SK-N-SH treated with all-trans-retinoic acid at 6 μM for 48 hours (cell line): ENCODE results near the gene UBE2Q1.

Source experiments
- ATAC-seq: fragments of 200-7000 bp; cut with Tn5 transposase; 3 replicates; pipeline ENCODE4 v1.9.1; 2020; ENCODE audit warnings: mild to moderate bottlenecking, moderate library complexity
- ARNTL ChIP-seq: fragments of 450-650 bp; formaldehyde crosslinking; IDR thresholded peaks from 2 replicates; pipeline ENCODE4 v1.5.0; 2020; ENCODE audit warnings: low read depth, mild to moderate bottlenecking, moderate library complexity, borderline replicate concordance
- BACH2 ChIP-seq: fragments of 250-450 bp; sonication (Bioruptor Pico); IDR thresholded peaks from 2 replicates; pipeline ENCODE4 v1.9.0; 2021; ENCODE audit warnings: mild to moderate bottlenecking, borderline replicate concordance
- CREB5 ChIP-seq: fragments of 250-450 bp; sonication (Bioruptor Pico); IDR thresholded peaks from 2 replicates; pipeline ENCODE4 v1.5.1; 2020; ENCODE audit warnings: low read depth, mild to moderate bottlenecking, moderate library complexity
- CSDC2 ChIP-seq: fragments of 250-450 bp; sonication (Bioruptor Pico); IDR thresholded peaks from 2 replicates; pipeline ENCODE4 v1.5.0; 2020; ENCODE audit warnings: mild to moderate bottlenecking, moderate library complexity
- CSRNP3 ChIP-seq: fragments of 250-450 bp; sonication (Bioruptor Pico); IDR thresholded peaks from 2 replicates; pipeline ENCODE4 v1.5.1; 2021; ENCODE audit warnings: mild to moderate bottlenecking, moderate library complexity
- ESRRG ChIP-seq: fragments of 250-450 bp; sonication (Bioruptor Pico); IDR thresholded peaks from 2 replicates; pipeline ENCODE4 v1.6.1; 2021; ENCODE audit warnings: mild to moderate bottlenecking
- ISL1 ChIP-seq: fragments of 250-450 bp; sonication (Bioruptor Pico); IDR thresholded peaks from 2 replicates; pipeline ENCODE4 v2.1.2; 2022; ENCODE audit warnings: mild to moderate bottlenecking, moderate library complexity
- OSR1 ChIP-seq: fragments of 250-450 bp; sonication (Bioruptor Pico); IDR thresholded peaks from 2 replicates; pipeline ENCODE4 v1.8.0; 2022; ENCODE audit warnings: moderate library complexity, mild to moderate bottlenecking, inconsistent platforms
- PPARA ChIP-seq: fragments of 250-450 bp; sonication (Bioruptor Pico); IDR thresholded peaks from 2 replicates; pipeline ENCODE4 v1.5.0; 2020; ENCODE audit warnings: mild to moderate bottlenecking, borderline replicate concordance
- RARB ChIP-seq: fragments of 250-450 bp; sonication (Bioruptor Pico); IDR thresholded peaks from 2 replicates; pipeline ENCODE4 v1.8.0; 2021; ENCODE audit warnings: mild to moderate bottlenecking, moderate library complexity
- SNAI2 ChIP-seq: fragments of 250-450 bp; sonication (Bioruptor Pico); IDR thresholded peaks from 2 replicates; pipeline ENCODE4 v1.5.0; 2020; ENCODE audit warnings: mild to moderate bottlenecking, moderate library complexity
- TOX ChIP-seq: fragments of 250-450 bp; sonication (Bioruptor Pico); IDR thresholded peaks from 2 replicates; pipeline ENCODE4 v1.8.0; 2021; ENCODE audit warnings: mild to moderate bottlenecking, moderate library complexity, borderline replicate concordance
- TSHZ2 ChIP-seq: fragments of 250-450 bp; sonication (Bioruptor Pico); IDR thresholded peaks from 2 replicates; pipeline ENCODE4 v1.5.0; 2020; ENCODE audit warnings: mild to moderate bottlenecking, moderate library complexity
- ZC3H10 ChIP-seq: fragments of 250-450 bp; sonication (Bioruptor Pico); IDR thresholded peaks from 2 replicates; pipeline ENCODE4 v1.5.1; 2021; ENCODE audit warnings: mild to moderate bottlenecking, moderate library complexity
- ZFP3 ChIP-seq: fragments of 250-450 bp; sonication (Bioruptor Pico); IDR thresholded peaks from 2 replicates; pipeline ENCODE4 v1.5.0; 2020; ENCODE audit warnings: mild to moderate bottlenecking, moderate library complexity
- ZFP30 ChIP-seq: fragments of 450-650 bp; formaldehyde crosslinking; IDR thresholded peaks from 2 replicates; pipeline ENCODE4 v1.5.0; 2022; ENCODE audit warnings: mild to moderate bottlenecking, moderate library complexity
- ZNF565 ChIP-seq: fragments of 450-650 bp; formaldehyde crosslinking; conservative IDR thresholded peaks from 2 replicates; pipeline ENCODE4 v1.5.0; 2020; ENCODE audit warnings: low read depth, mild to moderate bottlenecking, moderate library complexity
- ZNF70 ChIP-seq: fragments of 450-650 bp; formaldehyde crosslinking; IDR thresholded peaks from 2 replicates; pipeline ENCODE4 v1.5.0; 2020; ENCODE audit warnings: mild to moderate bottlenecking, moderate library complexity
- ZNF8 ChIP-seq: fragments of 450-650 bp; formaldehyde crosslinking; IDR thresholded peaks from 2 replicates; pipeline ENCODE4 v1.5.0; 2020; ENCODE audit warnings: mild to moderate bottlenecking, moderate library complexity
- TF ChIP-seq, protein P1 (sequence below): fragments of 250-450 bp; sonication (Bioruptor Pico); IDR thresholded peaks from 2 replicates; pipeline ENCODE4 v1.8.0; 2021; ENCODE audit warnings: low read depth, mild to moderate bottlenecking, moderate library complexity, borderline replicate concordance
- TF ChIP-seq, protein P2 (sequence below): fragments of 250-450 bp; sonication (Bioruptor Pico); IDR thresholded peaks from 2 replicates; pipeline ENCODE4 v1.8.0; 2020; ENCODE audit warnings: mild to moderate bottlenecking, moderate library complexity, borderline replicate concordance

Gene UBE2Q1

DNA sequence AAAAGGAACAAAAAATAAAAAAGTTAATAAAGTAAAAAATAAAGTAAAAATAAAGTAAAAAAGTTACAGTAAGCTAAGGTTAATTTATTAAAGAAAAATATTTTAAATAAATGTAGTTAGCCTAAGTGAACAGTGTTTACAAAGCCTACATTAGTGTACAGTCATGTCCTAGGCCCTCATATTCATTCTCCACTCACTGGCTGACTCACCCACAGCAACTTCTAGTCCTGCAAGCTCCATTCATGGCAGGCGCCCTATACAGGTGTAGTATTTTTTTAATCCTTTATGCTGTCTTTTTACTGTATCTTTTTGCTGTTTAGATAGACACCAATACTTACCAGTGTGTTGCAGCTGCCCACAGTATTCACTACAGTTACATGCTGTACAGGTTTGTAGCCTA, 37.2 kb upstream of the UBE2Q1 start:
- peak; percentile 63 for ATAC-seq

GRCh38 chr1:154594811-154595210, 36.3 kb upstream of the UBE2Q1 start:
- no peak for TF ChIP-seq OSR1
- TF ChIP-seq TSHZ2 (CRISPR knock-in tag), result no peak
- TF ChIP-seq PPARA, result no peak
- TF ChIP-seq RARB, result no peak
- TF ChIP-seq ZNF8 (CRISPR knock-in tag), result no peak
- no peak for TF ChIP-seq ZNF565 (CRISPR knock-in tag)
- TF ChIP-seq, protein P1, sequence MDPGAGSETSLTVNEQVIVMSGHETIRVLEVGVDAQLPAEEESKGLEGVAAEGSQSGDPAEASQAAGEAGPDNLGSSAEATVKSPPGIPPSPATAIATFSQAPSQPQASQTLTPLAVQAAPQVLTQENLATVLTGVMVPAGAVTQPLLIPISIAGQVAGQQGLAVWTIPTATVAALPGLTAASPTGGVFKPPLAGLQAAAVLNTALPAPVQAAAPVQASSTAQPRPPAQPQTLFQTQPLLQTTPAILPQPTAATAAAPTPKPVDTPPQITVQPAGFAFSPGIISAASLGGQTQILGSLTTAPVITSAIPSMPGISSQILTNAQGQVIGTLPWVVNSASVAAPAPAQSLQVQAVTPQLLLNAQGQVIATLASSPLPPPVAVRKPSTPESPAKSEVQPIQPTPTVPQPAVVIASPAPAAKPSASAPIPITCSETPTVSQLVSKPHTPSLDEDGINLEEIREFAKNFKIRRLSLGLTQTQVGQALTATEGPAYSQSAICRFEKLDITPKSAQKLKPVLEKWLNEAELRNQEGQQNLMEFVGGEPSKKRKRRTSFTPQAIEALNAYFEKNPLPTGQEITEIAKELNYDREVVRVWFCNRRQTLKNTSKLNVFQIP (CRISPR knock-in tag), result no peak
- TF ChIP-seq ISL1, result no peak
- TF ChIP-seq ZNF70 (CRISPR knock-in tag), result no peak
- TF ChIP-seq ZFP3 (CRISPR knock-in tag), result no peak
- no peak for TF ChIP-seq CREB5 (CRISPR knock-in tag)
- no peak for ATAC-seq

More for the DNA sequence above, 37.2 kb upstream of the UBE2Q1 start:
- TF ChIP-seq ZFP30 (CRISPR knock-in tag) (no peak), OSR1 (no peak), BACH2 (CRISPR knock-in tag) (no peak), CREB5 (CRISPR knock-in tag) (no peak), CSDC2 (CRISPR knock-in tag) (no peak), ARNTL (no peak), ESRRG (CRISPR knock-in tag) (no peak), TSHZ2 (CRISPR knock-in tag) (no peak), ISL1 (no peak), CSRNP3 (CRISPR knock-in tag) (no peak), ZC3H10 (CRISPR knock-in tag) (no peak), ZNF565 (CRISPR knock-in tag) (no peak), TOX (CRISPR knock-in tag) (no peak), ZNF70 (CRISPR knock-in tag) (no peak), ZNF8 (CRISPR knock-in tag) (no peak), ZFP3 (CRISPR knock-in tag) (no peak), RARB (no peak), SNAI2 (CRISPR knock-in tag) (no peak)
- TF ChIP-seq, protein P2, sequence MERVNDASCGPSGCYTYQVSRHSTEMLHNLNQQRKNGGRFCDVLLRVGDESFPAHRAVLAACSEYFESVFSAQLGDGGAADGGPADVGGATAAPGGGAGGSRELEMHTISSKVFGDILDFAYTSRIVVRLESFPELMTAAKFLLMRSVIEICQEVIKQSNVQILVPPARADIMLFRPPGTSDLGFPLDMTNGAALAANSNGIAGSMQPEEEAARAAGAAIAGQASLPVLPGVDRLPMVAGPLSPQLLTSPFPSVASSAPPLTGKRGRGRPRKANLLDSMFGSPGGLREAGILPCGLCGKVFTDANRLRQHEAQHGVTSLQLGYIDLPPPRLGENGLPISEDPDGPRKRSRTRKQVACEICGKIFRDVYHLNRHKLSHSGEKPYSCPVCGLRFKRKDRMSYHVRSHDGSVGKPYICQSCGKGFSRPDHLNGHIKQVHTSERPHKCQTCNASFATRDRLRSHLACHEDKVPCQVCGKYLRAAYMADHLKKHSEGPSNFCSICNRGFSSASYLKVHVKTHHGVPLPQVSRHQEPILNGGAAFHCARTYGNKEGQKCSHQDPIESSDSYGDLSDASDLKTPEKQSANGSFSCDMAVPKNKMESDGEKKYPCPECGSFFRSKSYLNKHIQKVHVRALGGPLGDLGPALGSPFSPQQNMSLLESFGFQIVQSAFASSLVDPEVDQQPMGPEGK, result no peak
- TF ChIP-seq, all 23 proteins: peak for 0
